Brain pericyte (primary cell): ENCODE measurements around the gene CRPPA.
"Not testable (repeated sequence)": the region's sequence is repeated elsewhere in the genome, so short reads cannot be mapped to it uniquely, and the experiment has no call there.

Source experiments
- DNase-seq: peaks from one replicate; pipeline ENCODE4 v3.0.0-alpha.2; 2012; ENCODE audit warnings: low read depth, low spot score

CRPPA gene

DNA sequence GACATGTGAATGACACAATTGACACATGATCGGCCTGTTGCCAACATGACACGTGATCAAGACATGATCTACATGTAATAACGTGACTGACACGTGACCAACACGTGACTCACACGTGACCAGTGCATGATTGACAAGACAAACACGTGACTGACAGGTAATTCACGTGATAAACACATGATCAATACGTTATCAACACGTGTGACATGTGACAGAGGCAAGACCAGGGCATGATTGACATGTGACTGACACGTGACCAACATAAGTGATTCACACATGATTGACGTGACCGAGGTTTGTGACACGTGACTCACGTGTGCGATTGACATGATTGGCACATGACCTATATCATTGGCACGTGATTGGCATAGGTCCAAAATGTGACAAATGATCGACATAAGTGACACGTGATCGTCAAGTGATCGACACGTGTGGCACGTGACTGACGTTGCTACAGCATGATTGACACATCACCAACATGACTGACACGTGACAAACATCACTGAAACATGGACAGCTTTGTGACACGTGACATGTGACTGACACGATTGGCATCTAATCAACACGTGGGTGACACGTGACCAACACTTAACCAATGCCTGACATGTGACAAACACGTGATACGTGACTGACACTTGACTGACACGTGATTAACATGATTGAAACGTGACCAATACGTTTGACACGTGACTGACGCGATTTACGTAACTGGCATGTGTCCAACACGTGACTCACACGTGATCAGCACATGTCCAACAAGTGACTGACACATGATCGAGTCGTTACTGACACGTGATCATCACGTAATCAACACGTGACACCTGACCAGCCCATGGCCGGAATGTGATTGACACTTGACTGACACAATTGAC is 23.0 kb downstream of the CRPPA start:
- no peak for DNase-seq

DNA sequence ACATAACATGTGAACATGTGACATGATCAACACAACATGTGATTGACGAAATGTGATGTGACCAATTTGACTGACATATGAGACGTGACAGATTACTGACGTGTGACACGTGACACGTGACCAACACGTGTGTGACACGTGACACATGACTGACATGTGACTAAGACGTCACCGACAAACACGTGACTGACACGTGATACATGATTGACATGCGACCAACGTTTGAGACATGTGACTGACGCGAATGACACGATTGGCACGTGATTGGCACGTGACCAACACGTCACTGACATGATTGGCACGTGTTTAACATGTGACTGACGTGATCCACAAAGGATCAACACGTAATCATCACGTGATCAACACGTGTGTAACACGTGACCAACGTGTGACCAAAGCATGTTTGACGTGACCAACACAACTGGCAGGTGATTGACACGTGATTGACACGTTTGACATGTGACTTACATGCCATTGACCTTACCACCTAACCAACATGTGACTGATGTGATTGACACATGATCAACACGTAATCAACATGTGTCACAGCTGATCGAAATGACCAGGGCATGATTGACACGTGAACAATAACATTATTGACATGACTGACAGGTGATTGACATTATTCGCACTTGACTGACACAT is 23.7 kb downstream of the CRPPA start:
- no peak for DNase-seq

- DNase-seq, result no peak
These were observed 24.4 kb downstream of the CRPPA start for GRCh38 chr7:16396766-16397500.

DNA sequence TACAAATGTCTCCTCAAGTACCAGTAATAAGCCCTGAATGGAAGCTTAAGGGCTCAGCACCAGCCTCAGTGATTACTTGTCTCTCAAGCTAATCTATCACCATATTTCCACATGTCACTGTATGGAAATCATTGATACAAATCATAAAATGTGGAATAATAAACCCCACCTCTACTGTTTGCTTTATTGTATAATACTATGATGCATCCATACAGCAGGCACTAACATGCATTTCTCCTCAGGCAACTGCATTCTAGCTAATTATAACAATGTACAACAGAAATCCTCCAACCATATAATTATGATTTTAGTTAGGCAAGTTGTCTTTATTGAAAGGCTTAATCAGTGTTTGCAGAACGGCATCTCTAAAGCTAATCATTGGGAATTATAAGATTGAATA is 26.2 kb downstream of the CRPPA start:
- no peak for DNase-seq

DNA sequence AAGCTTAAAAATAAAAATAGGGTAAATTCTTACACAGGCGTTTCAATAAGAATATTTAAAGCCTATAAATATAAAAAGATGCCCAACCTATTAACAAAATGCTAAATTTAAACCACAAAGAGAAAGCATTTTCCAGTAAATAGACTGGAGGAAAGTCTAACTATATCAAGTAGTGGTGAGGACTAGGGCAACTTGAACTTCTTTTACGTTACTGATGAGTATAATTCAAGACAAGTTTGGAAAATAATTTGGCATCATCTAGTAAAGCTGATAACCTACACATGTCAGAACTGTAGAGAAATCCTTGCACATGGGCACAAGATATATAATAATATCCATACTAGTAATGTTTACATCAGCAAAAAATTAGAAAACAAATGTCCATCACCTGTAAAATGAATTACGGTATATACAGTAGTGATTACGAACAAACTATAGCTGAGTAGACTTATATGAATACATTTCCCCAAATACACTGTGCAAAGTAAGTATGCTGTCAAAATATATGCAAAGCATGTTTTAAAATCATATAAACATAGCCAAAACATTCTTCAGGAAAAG is 27.4 kb downstream of the CRPPA start:
- no peak for DNase-seq

GRCh38 chr7:16392990-16393523 is 28.3 kb downstream of the CRPPA start:
- no peak for DNase-seq

DNA sequence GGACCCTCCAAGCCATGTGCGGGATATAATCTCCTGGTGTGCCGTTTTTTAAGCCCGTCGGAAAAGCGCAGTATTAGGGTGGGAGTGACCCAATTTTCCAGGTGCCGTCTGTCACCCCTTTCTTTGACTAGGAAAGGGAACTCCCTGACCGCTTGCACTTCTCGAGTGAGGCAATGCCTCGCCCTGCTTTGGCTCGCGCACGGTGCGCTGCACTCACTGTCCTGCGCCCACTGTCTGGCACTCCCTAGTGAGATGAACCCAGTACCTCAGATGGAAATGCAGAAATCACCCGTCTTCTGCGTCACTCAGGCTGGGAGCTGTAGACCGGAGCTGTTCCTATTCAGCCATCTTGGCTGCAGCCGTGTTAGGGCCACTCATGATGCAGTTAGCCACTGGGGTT is 37.6 kb downstream of the CRPPA start:
- DNase-seq, result not testable (repeated sequence)

- not testable (repeated sequence) for DNase-seq
These were observed 38.2 kb downstream of the CRPPA start for GRCh38 chr7:16383103-16383502.
